ENCODE results near the gene MRPS24. TPM values are rescaled to one million over a fixed set of nuclear protein-coding genes. Genes with fewer than 3 reads are reported as not detected.

The MRPS24 gene
- total RNA-seq, 1 experiment from 2014 or later, result 156 TPM

DNA sequence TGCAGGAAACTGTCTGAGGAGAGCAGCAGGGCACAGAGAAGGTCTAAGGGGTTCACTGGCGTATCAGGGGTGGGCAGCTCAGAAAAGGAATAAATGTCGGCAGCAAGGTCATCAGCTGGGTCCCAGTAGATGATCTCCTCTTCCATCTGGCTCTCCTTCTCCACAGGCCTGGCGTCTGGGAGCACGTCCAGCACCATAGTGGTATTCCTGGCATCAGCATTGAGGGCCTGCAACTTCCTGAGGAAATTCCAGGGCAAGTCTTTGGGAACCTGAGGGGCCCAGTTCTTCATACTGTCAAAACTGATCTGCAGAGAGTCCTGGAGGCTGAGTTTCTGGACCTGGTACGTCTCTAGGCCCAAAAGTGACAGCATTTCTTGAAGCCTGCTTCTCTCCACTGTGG lies 9.6 kb upstream of the MRPS24 start:
- no peak overlapping the region for H3K27ac ChIP-seq (ENCODE audit: low read depth, low read length)
- H3K4me2 ChIP-seq (ENCODE audit: low read length), result no peak overlapping the region
- no peaks in the 10 kb centered on the region for H4K20me1 ChIP-seq (ENCODE audit: insufficient read depth)
- H2AFZ ChIP-seq (ENCODE audit: low read depth, low read length, poor library complexity, severe bottlenecking), result no peak overlapping the region
- H3K79me2 ChIP-seq (ENCODE audit: insufficient read depth, low read length), result 0 out of 2 replicates have a peak, but pooled peaks cover 2% of the 10 kb centered on the region
- H3K9me3 ChIP-seq (ENCODE audit: control insufficient read depth in 1 of 2, insufficient read depth in 1 of 2, low read depth in 1 of 2, low read length in 2 of 2), result no peaks in the 10 kb centered on the region
- POLR2A ChIA-PET, result interaction anchor here (1.2 kb wide), 1 partner anchor 9 kb away, joined by 3 read pairs; the partner anchor contains the start of gene MRPS24
- intact Hi-C loops (cut with micrococcal nuclease), result no loop called here
- H3K9me2 ChIP-seq (ENCODE audit: insufficient read depth), result no peaks in the 10 kb centered on the region
- no peak overlapping the region for H3K9ac ChIP-seq (ENCODE audit: low read length)
- RAD21 ChIA-PET (ENCODE audit: low non-redundant PET in 1 of 2, low total read pairs in 2 of 2, uncharacterized antibody in 2 of 2, unreplicated experiment in 2 of 2), result no interaction called here
- H3K36me3 ChIP-seq (ENCODE audit: control insufficient read depth in 1 of 2, insufficient read depth in 2 of 2, low read length in 2 of 2), result peaks cover 25 to 36% of the 10 kb centered on the region in 2 experiments
- no peak overlapping the region for H3K4me3 ChIP-seq (replicated peaks in 1 of 2; ENCODE audit: low read depth in 1 of 2, low read length in 2 of 2)
- peaks cover 0 to 3% of the 10 kb centered on the region in 2 experiments; a peak in 2 of 4 replicates for H3K4me1 ChIP-seq (ENCODE audit: control insufficient read depth in 1 of 2, insufficient read depth in 2 of 2, low read length in 2 of 2)
- no peaks in the 10 kb centered on the region for H3K27me3 ChIP-seq (ENCODE audit: insufficient read depth, low read length)
- ATAC-seq (no peak), DNase-seq (ENCODE audit: low read depth, low spot score) (no peak)
- CTCF ChIA-PET, result no interaction called here
- no TSS peak for BruUV-seq (replicated peaks)
- TF ChIP-seq SIN3A (IDR thresholded peaks at IDR 0.05; ENCODE audit: low read depth), result no peak
- TF ChIP-seq ELF1 (IDR thresholded peaks at IDR 0.05; ENCODE audit: borderline replicate concordance, low read depth), result no peak
- TF ChIP-seq, protein P1, sequence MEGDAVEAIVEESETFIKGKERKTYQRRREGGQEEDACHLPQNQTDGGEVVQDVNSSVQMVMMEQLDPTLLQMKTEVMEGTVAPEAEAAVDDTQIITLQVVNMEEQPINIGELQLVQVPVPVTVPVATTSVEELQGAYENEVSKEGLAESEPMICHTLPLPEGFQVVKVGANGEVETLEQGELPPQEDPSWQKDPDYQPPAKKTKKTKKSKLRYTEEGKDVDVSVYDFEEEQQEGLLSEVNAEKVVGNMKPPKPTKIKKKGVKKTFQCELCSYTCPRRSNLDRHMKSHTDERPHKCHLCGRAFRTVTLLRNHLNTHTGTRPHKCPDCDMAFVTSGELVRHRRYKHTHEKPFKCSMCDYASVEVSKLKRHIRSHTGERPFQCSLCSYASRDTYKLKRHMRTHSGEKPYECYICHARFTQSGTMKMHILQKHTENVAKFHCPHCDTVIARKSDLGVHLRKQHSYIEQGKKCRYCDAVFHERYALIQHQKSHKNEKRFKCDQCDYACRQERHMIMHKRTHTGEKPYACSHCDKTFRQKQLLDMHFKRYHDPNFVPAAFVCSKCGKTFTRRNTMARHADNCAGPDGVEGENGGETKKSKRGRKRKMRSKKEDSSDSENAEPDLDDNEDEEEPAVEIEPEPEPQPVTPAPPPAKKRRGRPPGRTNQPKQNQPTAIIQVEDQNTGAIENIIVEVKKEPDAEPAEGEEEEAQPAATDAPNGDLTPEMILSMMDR (IDR thresholded peaks at IDR 0.05 in 2 of 3, conservative IDR thresholded peaks at IDR 0.05 in 1 of 3; ENCODE audit: borderline replicate concordance in 1 of 3, insufficient read depth in 1 of 3, low read depth in 2 of 3, low read length in 2 of 3), result no peak
- TF ChIP-seq, protein P2, sequence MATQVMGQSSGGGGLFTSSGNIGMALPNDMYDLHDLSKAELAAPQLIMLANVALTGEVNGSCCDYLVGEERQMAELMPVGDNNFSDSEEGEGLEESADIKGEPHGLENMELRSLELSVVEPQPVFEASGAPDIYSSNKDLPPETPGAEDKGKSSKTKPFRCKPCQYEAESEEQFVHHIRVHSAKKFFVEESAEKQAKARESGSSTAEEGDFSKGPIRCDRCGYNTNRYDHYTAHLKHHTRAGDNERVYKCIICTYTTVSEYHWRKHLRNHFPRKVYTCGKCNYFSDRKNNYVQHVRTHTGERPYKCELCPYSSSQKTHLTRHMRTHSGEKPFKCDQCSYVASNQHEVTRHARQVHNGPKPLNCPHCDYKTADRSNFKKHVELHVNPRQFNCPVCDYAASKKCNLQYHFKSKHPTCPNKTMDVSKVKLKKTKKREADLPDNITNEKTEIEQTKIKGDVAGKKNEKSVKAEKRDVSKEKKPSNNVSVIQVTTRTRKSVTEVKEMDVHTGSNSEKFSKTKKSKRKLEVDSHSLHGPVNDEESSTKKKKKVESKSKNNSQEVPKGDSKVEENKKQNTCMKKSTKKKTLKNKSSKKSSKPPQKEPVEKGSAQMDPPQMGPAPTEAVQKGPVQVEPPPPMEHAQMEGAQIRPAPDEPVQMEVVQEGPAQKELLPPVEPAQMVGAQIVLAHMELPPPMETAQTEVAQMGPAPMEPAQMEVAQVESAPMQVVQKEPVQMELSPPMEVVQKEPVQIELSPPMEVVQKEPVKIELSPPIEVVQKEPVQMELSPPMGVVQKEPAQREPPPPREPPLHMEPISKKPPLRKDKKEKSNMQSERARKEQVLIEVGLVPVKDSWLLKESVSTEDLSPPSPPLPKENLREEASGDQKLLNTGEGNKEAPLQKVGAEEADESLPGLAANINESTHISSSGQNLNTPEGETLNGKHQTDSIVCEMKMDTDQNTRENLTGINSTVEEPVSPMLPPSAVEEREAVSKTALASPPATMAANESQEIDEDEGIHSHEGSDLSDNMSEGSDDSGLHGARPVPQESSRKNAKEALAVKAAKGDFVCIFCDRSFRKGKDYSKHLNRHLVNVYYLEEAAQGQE (IDR thresholded peaks at IDR 0.05; ENCODE audit: low read depth), result no peak
- TF ChIP-seq EGR1 (IDR thresholded peaks at IDR 0.05; ENCODE audit: low read depth), result no peak
- TF ChIP-seq, protein P3, sequence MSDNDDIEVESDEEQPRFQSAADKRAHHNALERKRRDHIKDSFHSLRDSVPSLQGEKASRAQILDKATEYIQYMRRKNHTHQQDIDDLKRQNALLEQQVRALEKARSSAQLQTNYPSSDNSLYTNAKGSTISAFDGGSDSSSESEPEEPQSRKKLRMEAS (IDR thresholded peaks at IDR 0.05), result no peak
- TF ChIP-seq, protein P4, sequence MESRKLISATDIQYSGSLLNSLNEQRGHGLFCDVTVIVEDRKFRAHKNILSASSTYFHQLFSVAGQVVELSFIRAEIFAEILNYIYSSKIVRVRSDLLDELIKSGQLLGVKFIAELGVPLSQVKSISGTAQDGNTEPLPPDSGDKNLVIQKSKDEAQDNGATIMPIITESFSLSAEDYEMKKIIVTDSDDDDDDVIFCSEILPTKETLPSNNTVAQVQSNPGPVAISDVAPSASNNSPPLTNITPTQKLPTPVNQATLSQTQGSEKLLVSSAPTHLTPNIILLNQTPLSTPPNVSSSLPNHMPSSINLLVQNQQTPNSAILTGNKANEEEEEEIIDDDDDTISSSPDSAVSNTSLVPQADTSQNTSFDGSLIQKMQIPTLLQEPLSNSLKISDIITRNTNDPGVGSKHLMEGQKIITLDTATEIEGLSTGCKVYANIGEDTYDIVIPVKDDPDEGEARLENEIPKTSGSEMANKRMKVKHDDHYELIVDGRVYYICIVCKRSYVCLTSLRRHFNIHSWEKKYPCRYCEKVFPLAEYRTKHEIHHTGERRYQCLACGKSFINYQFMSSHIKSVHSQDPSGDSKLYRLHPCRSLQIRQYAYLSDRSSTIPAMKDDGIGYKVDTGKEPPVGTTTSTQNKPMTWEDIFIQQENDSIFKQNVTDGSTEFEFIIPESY (IDR thresholded peaks at IDR 0.05; ENCODE audit: extremely low read depth, insufficient replicate concordance, low read length), result no peak
- TF ChIP-seq, protein P5, sequence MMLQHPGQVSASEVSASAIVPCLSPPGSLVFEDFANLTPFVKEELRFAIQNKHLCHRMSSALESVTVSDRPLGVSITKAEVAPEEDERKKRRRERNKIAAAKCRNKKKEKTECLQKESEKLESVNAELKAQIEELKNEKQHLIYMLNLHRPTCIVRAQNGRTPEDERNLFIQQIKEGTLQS (IDR thresholded peaks at IDR 0.05), result no peak
- no peak for TF ChIP-seq SRF (IDR thresholded peaks at IDR 0.05; ENCODE audit: low read depth)
- no peak for TF ChIP-seq SP1 (IDR thresholded peaks at IDR 0.05; ENCODE audit: low read depth)
- no peak for TF ChIP-seq FOSL1 (IDR thresholded peaks at IDR 0.05; ENCODE audit: low read depth)
- TF ChIP-seq EZH2phosphoT487 (IDR thresholded peaks at IDR 0.05; ENCODE audit: borderline replicate concordance), result no peak
